GM19328 (cell line): ENCODE data around the gene ADAP2.
"Not testable (repeated sequence)": the region's sequence is repeated elsewhere in the genome, so short reads cannot be mapped to it uniquely, and the experiment has no call there.

Source experiments
- ATAC-seq: cut with Tn5 transposase; IDR thresholded peaks from one replicate; pipeline ENCODE4 v1.9.1; 2021; ENCODE audit warnings: mild to moderate bottlenecking, moderate library complexity; ENCODE audit not compliant: unreplicated experiment

ADAP2 gene

GRCh38 chr17:30929861-30930260, 8.1 kb downstream of the ADAP2 start:
- ATAC-seq = not testable (repeated sequence)

DNA sequence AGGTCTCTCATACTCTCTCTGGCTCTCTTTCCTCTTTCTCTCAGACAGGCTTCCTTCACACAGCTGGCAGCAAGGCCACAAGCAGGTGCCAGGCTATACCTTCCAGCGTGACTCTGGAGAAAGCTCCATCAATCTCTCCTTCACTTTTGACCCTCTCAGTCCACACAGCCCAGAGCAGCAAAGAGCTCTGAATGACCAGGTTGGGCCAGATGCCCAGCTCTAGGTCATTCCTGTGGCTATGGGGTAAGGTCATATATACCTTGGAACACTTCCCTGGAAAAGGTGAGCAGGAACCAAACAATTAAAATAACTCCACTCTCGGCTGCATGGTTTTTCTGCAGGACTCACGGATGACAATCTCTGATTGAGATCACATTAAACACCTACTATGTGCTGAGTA, 8.8 kb downstream of the ADAP2 start:
- no peak for ATAC-seq

GRCh38 chr17:30931582-30931981, 9.8 kb downstream of the ADAP2 start:
- ATAC-seq = not testable (repeated sequence)

DNA sequence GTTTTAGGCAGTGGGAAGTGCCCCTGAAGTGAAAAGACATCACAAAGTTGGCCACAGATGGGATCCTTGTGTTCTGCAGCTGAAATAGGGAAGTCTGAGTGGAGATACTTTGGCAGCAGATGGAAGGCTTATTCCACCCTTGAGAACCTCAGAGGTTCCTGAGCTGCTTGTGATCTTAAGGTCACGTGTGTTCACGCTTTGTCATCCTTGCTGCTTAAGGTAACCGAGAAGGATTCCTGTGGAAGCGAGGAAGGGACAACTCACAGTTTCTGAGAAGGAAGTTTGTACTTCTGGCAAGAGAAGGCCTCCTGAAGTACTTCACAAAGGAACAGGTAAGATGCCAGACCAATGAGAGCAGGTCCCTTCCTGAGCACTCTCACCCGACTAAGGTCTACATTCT, 12.2 kb downstream of the ADAP2 start:
- ATAC-seq = no peak

DNA sequence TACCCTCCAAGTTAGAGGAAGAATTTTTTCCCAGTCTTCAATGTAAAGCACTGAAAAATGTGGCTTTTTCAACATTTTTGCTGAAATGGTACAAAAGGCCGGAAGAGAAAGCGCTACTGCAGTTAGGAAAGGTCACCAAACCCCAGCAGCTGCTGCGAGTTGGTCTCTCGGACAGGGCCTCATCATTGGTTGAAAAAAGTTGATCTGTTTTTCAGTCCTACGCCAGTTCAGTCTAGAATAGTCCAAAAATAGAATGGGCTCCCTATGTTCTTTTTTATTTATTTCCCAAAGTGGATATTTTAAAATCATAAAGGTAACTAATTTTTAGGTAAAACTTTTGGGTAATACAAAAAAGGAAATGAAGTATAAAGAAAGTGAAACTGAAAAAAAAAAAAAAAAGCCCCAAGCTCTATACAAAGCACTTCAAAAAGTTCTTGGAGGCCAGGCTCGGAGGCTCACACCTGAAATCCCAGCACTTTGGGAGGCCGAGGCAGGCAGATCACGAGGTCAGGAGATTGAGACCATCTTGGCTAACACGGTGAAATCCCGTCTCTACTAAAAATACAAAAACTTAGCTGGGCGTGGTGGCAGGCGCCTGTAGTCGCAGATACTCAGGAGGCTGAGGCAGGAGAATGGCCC, 17.4 kb downstream of the ADAP2 start:
- no peak for ATAC-seq

- no peak for ATAC-seq
Observed at GRCh38 chr17:30942308-30943079, 20.7 kb downstream of the ADAP2 start.

DNA sequence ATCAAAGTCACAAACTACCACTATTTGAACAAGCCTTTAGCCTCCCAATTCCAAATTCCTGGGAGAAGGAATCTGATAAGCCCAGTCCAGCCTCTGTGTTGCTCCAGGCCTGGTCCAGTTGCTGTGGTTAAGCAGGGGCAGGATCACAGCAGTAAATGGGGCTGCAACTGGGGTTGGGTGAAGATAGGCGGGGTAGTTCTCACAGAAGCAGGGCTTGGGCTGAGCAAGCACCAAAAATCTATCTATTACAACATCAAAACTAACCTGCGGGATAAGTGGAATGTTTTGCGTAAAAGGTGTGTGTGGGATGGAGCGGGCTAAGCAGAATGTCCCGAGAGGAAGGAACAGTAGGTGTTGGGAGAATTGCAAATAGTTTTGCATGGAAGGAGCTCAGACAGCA, 26.1 kb downstream of the ADAP2 start:
- no peak for ATAC-seq

GRCh38 chr17:30950189-30950588, 28.4 kb downstream of the ADAP2 start:
- no peak for ATAC-seq

DNA sequence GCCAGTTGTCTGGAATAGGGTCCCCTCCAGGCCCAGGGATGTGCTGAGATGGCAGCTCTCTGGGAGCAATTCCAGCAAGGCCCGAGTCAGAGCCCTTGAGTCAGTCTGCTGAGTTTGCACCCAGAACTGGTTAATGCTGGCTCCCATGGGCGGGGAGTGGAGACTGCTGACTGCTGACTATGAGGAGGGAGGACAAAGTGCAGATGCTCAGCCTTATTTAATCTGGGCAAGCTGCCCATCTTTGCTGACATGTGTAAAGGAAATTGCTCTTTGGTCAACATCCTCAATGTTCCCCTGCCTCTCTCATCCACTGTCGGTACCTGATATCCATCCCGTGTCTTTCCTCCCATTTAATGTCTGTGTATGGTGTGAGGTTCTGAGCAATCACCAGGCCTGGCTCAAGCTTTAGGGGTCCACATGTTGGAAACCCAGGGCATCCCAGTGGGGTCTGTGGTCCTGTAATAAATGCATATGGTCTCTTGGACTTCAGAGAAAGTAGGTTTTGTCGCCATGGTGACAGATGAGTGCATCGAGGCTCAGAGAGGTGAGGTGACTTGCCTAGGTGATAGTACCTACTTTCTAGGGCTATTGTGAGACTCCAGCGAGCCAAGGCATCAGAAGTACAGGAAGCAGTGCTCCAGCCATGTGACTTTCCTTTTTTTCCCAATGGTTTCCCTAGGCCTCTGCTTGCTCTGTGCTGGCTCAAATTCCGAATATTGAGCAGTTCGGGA, 29.1 kb downstream of the ADAP2 start:
- ATAC-seq = no peak

GRCh38 chr17:30952638-30953393, 31.1 kb downstream of the ADAP2 start:
- no peak for ATAC-seq

GRCh38 chr17:30954046-30954830, 32.5 kb downstream of the ADAP2 start:
- ATAC-seq = no peak

DNA sequence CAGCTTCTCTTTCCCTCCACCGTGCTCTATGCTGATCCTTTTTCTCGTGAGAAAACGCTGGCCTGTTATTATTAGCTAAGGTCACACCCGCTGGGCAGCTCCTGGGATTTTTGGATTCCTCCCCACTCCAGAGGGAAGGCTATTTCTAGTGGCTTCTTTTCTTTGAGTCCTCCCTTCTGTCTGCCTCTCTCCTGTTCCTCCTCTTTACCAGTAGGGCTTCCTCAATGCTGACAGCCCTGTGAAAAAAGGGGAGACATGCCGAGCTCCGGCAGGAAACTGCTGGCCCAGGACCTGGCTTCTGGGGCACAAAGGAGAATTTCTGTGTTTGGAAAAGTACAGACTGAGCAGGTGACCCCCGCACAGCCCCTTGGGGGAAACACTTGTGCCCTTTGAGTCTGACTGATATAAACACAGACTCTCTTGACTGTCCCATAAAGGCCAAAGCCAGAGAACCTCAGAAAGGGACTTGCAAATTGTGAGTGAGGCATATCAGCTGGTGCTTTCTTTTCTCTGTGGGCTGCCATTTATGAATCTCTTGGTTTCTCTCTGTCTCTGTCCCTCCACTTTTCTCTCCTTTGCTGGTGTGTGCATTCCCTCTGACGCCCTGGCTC, 35.1 kb downstream of the ADAP2 start:
- no peak for ATAC-seq

DNA sequence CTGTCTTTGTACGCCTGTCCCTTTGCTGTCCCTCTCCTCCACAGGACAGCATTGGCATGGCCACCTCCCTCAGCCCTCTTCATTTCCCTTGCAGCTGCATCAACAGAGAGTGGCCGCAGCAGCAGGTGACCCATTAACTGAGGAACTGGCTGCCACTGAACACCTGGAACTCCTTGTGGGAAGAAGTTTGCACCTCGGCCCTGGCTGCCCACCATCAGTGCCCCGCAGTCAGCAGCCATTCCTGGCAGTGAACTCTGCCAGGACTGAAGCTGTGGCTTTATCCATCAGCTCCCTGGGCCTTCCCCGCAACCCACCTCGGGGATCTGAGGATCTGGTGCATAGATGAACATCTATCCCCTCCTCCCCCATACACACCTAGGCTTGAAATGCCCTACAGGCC, 36.0 kb downstream of the ADAP2 start:
- ATAC-seq = no peak

- no peak for ATAC-seq
Observed at GRCh38 chr17:30958187-30958586, 36.4 kb downstream of the ADAP2 start.

DNA sequence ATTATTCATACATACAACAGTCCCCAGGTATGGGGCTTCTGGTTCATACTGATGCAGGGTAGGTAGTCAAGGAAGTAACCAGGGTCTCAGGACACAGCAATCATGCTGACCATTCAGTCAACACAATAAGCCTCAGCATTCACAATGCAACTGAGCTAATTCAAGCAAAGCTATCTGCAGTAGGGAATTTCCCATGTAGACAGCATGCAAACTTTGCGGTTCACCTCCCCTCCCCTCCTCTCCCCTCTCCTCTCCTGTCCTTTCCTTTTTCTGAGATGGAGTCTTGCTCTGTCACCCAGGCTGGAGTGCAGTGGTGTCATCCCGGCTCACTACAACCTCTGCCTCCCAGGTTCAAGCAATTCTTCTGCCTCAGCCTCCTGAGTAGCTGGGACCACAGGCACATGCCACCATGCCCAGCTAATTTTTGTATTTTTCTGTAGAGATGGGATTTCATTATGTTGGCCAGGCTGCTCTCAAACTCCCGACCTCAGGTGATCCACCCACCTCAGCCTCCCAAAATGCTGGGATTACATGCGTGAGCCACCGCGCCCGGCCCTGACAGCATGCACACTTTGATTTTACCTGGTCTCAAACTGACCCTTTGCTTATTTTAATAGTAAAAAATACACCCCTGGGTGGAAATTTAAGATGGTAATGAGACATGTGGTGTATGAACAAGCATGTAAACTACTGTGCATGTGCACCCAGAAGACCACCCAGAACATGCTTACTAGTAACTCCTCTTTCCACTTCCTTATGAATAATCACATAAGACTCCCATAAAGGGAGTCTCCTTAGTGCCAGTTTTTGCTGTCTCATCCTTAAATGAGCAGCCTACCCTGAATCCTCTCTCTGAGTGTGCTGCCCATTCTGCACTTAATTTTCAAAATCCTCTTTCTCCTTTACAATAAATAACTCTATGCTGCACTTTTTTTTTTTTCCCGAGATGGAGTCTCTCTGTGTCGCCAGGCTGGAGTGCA, 39.8 kb downstream of the ADAP2 start:
- ATAC-seq = no peak

DNA sequence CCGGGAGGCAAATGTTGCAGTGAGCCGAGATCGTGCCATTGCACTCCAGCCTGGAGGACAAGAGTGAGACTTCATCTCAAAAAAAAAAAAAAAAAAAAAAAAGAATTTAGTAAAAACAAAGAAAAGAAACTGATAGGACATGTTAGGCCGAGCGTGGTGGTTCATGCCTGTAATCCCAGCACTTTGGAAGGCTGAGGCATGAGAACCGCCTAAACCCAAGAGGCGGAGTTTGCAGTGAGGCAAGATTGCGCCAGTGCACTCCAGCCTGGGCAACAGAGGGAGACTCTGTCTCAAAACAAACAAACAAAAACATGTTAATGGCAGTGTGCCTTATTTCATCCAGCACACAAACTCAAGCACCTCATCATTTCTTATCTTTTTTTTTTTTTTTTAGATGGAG, 42.6 kb downstream of the ADAP2 start:
- ATAC-seq = not testable (repeated sequence)

- no peak for ATAC-seq
Observed at GRCh38 chr17:30964876-30965275, 43.1 kb downstream of the ADAP2 start.

- no peak for ATAC-seq
Observed at GRCh38 chr17:30965686-30966085, 43.9 kb downstream of the ADAP2 start.

DNA sequence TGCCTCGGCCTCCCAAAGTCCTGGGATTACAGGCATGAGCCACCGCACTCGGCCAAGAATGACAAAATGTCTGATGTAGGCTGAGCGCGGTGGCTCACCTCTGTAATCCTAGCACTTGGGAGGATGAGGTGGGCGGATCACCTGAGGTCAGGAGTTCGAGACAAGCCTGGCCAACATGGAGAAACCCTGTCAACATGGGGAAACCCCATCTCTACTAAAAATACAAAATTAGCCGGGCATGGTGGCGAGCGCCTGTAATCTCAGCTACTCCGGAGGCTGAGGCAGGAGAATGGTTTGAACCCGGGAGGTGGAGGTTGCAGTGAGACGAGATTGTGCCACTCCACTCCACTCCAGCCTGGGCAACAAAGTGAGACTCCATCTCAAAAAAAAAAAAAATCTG, 46.2 kb downstream of the ADAP2 start:
- not testable (repeated sequence) for ATAC-seq
